ENCODE data around the gene MMAB.

DNA sequence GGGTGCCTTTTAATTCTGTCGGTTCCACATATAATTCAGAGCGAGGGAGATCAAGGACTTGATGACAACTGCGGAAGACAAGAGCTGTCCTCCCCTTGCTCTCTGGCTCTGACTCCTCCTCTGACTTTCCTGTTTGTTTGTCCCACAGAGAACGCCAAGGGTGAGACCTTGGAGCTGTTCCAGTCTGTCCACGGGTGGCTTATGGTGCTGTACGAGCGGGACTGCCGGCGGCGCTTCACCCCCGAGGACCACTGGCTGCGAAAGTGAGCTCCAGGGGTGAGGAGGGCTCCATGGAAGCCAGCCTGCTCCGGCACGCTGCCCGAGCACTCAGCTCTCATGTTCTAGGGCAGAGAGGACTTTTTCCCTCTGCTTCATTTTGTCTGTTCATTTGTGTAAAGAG, 63.1 kb downstream of the MMAB start:
- TF ChIP-seq CTCF (IDR thresholded peaks at IDR 0.05) = no peak
- no peak for TF ChIP-seq POLR2A (IDR thresholded peaks at IDR 0.05)
